SK-MEL-5 (cell line): ENCODE measurements around the gene CCDC190. TPM values are rescaled to one million over a fixed set of nuclear protein-coding genes. Genes with fewer than 3 reads are reported as not detected.
"Not testable (repeated sequence)": the region's sequence is repeated elsewhere in the genome, so short reads cannot be mapped to it uniquely, and the experiment has no call there.

Experiments
- DNase-seq: peaks from one replicate; pipeline ENCODE4 v3.0.0-alpha.2; 2016; ENCODE audit warnings: low read depth, low spot score
- in situ Hi-C: cut with HindIII; loops from 2 replicates; pipeline ENCODE4 v1.10.0; 2016; ENCODE audit warnings: low sequenced_read_pairs, high pct_unique_total_duplicates, low pct_unique_long_range_greater_than_20kb
- total RNA-seq: library from RNA; depleted of rRNA; stranded (reverse); fragments of >200 nt; shearing (Covaris generic); gene quantifications from 2 replicates; pipeline ENCODE4 v1.2.3, GENCODE V29; 2014

CCDC190 gene
- total RNA-seq, 1 experiment from 2014 or later: not detected

- DNase-seq: no peak
- in situ Hi-C loops: no loop called here
Measured at GRCh38 chr1:162882248-162882674, 21.3 kb upstream of the CCDC190 start.

GRCh38 chr1:162881590-162881989 lies 20.6 kb upstream of the CCDC190 start:
- in situ Hi-C loops: no loop called here
- no peak for DNase-seq

- in situ Hi-C loops: not testable (repeated sequence)
Measured at GRCh38 chr1:162880617-162881016, 19.6 kb upstream of the CCDC190 start.

GRCh38 chr1:162878000-162878596 lies 17.1 kb upstream of the CCDC190 start:
- in situ Hi-C loops: no loop called here
- peak; percentile 81 for DNase-seq

More at GRCh38 chr1:162880617-162881016, 19.6 kb upstream of the CCDC190 start:
- not testable (repeated sequence) for DNase-seq

- no peak for DNase-seq
- in situ Hi-C loops: no loop called here
Measured at GRCh38 chr1:162877412-162877811, 16.4 kb upstream of the CCDC190 start.

- peak; percentile 23 for DNase-seq
- in situ Hi-C loops: no loop called here
Measured at GRCh38 chr1:162876751-162877150, 15.8 kb upstream of the CCDC190 start.

GRCh38 chr1:162873671-162874666 lies 13.0 kb upstream of the CCDC190 start:
- DNase-seq: peak; percentile 35
- in situ Hi-C loops: no loop called here

- DNase-seq: no peak
- in situ Hi-C loops: no loop called here
Measured at GRCh38 chr1:162872981-162873380, 12.0 kb upstream of the CCDC190 start.

GRCh38 chr1:162871417-162871816 lies 10.4 kb upstream of the CCDC190 start:
- in situ Hi-C loops, DNase-seq: not testable (repeated sequence)

GRCh38 chr1:162868972-162869371 lies 8.0 kb upstream of the CCDC190 start:
- in situ Hi-C loops: no loop called here
- no peak for DNase-seq

- in situ Hi-C loops: no loop called here
Measured at GRCh38 chr1:162861625-162862024, 650 bp upstream of the CCDC190 start.

GRCh38 chr1:162859191-162859590 lies 1.8 kb downstream of the CCDC190 start:
- no peak for DNase-seq
- in situ Hi-C loops: no loop called here

More at GRCh38 chr1:162861625-162862024, 650 bp upstream of the CCDC190 start:
- DNase-seq: no peak

- in situ Hi-C loops: no loop called here
- DNase-seq: no peak
Measured at GRCh38 chr1:162857850-162858249, 3.1 kb downstream of the CCDC190 start.

- DNase-seq: no peak
- in situ Hi-C loops: no loop called here
Measured at GRCh38 chr1:162856260-162856659, 4.7 kb downstream of the CCDC190 start.

- no peak for DNase-seq
Measured at GRCh38 chr1:162855461-162856150, 5.4 kb downstream of the CCDC190 start.

GRCh38 chr1:162854245-162854882 lies 6.6 kb downstream of the CCDC190 start:
- in situ Hi-C loops: no loop called here
- DNase-seq: peak; percentile 82

More at GRCh38 chr1:162855461-162856150, 5.4 kb downstream of the CCDC190 start:
- in situ Hi-C loops: no loop called here

GRCh38 chr1:162851341-162851740 lies 9.6 kb downstream of the CCDC190 start:
- in situ Hi-C loops: no loop called here
- DNase-seq: no peak

- DNase-seq: no peak
- in situ Hi-C loops: no loop called here
Measured at GRCh38 chr1:162849711-162850110, 11.3 kb downstream of the CCDC190 start.
